ENCODE results near the gene ZBTB43.

GRCh38 chr9:126822278-126822677 lies 17.4 kb downstream of the ZBTB43 start:
- TF ChIP-seq CTCF (conservative IDR thresholded peaks at IDR 0.05; ENCODE audit: low read depth in 2 of 2): no peak
- TF ChIP-seq REST (IDR thresholded peaks at IDR 0.05; ENCODE audit: unreplicated experiment): no peak
- no peak for TF ChIP-seq POLR2AphosphoS5 (IDR thresholded peaks at IDR 0.05; ENCODE audit: low read depth)
- TF ChIP-seq EZH2phosphoT487 (IDR thresholded peaks at IDR 0.05; ENCODE audit: unreplicated experiment): no peak
- TF ChIP-seq ZNF114 (CRISPR knock-in tag; IDR thresholded peaks at IDR 0.05): no peak
- no peak for TF ChIP-seq CREB1 (CRISPR knock-in tag; IDR thresholded peaks at IDR 0.05; ENCODE audit: low read depth)

All from GM23338 (cell line).